K562 (cell line): ENCODE measurements around the gene C17orf75. TPM values are rescaled to one million over a fixed set of nuclear protein-coding genes. Genes with fewer than 3 reads are reported as not detected.

Source experiments
- ATAC-seq: fragments of 200-7000 bp; cut with Tn5 transposase; 3 replicates; pipeline ENCODE4 v1.9.1; 2020; ENCODE audit warnings: moderate library complexity
- BruUV-seq: library from RNA; stranded (reverse); fragments of 400-500 nt; replicated peaks from 2 replicates; lab custom pipeline; 2021; lab: Mats Ljungman, UMichigan
- CTCF ChIA-PET: fragments of 300-600 bp; formaldehyde crosslinking; extraction: SDS; loops from one replicate; lab custom pipeline; 2021; ENCODE audit warnings: low intra/inter-chr PET ratio; lab: Yijun Ruan, JAX
- POLR2A ChIA-PET: fragments of 300-600, 350-650 bp; sonication (Branson Sonifier 250); formaldehyde crosslinking; extraction: SDS; loops from one replicate; lab custom pipeline; 2021; ENCODE audit warnings: antibody characterized with exemption, inconsistent platforms; lab: Yijun Ruan, JAX
- DNase-seq, 4 experiments: peaks; one replicate each; pipeline versions ENCODE4 v3.0.0 to v3.0.0-alpha.2; 2011 to 2018; ENCODE audit warnings: low spot score in 3 of 4, mixed read lengths in 3 of 4; ENCODE audit errors: extremely low read depth in 1 of 4
- FAIRE-seq: peaks from 2 replicates; lab custom pipeline; 2011; peaks lifted over from hg19 to GRCh38; lab: Jason Lieb, UNC
- H2AFZ ChIP-seq: 2 replicates; pipeline ENCODE4 v1.6.0; 2011; ENCODE audit warnings: low read depth, low read length, control low read depth, inconsistent platforms
- H3K27ac ChIP-seq: fragments of 200-600 bp; 3 replicates; pipeline ENCODE4 v1.8.0; 2011; ENCODE audit warnings: low read depth, mild to moderate bottlenecking, control low read depth, inconsistent platforms, low read length, moderate library complexity, mixed read lengths; ENCODE audit errors: extremely low read depth
- H3K27me3 ChIP-seq, 2 experiments: fragments of 300-600 bp in 1 of 2; 2 replicates in 1 of 2; 3 replicates in 1 of 2; pipeline versions ENCODE4 v1.6.0 to v1.8.0; 2011; ENCODE audit warnings: inconsistent platforms in 2 of 2, low read length in 2 of 2, mild to moderate bottlenecking in 1 of 2, mixed read lengths in 1 of 2, moderate library complexity in 1 of 2; ENCODE audit not compliant: control insufficient read depth in 2 of 2, insufficient read depth in 2 of 2
- H3K36me3 ChIP-seq: fragments of 300-600 bp; 3 replicates; pipeline ENCODE4 v1.8.0; 2011; ENCODE audit warnings: mild to moderate bottlenecking, low read length, inconsistent platforms; ENCODE audit not compliant: control insufficient read depth, insufficient read depth
- H3K4me1 ChIP-seq, 2 experiments: fragments of 200-600 bp in 1 of 2; replicated peaks in 1 of 2; 2 replicates in 1 of 2; 3 replicates in 1 of 2; pipeline versions ENCODE4 v1.5.1 to v1.8.0; 2011; ENCODE audit warnings: inconsistent platforms in 2 of 2, low read length in 2 of 2, mild to moderate bottlenecking in 1 of 2, mixed read lengths in 1 of 2, moderate library complexity in 1 of 2; ENCODE audit not compliant: control insufficient read depth in 2 of 2, insufficient read depth in 2 of 2
- H3K4me2 ChIP-seq: 2 replicates; pipeline ENCODE4 v1.6.1; 2011; ENCODE audit warnings: low read length, control low read depth, inconsistent platforms, mixed read lengths; ENCODE audit not compliant: insufficient read depth
- H3K4me3 ChIP-seq: fragments of 200-600 bp; sonication (generic), shearing (Covaris generic); 2 replicates; pipeline ENCODE4 v1.5.1; 2016; ENCODE audit warnings: control low read depth, inconsistent platforms
- H3K79me2 ChIP-seq: fragments of 200-600 bp; 3 replicates; pipeline ENCODE4 v1.8.0; 2011; ENCODE audit warnings: low read length, inconsistent platforms; ENCODE audit not compliant: control insufficient read depth, insufficient read depth
- H3K9ac ChIP-seq, 2 experiments: 2 replicates each; pipeline versions ENCODE4 v1.6.0 to v1.6.1; 2011; ENCODE audit warnings: low read depth in 2 of 2, low read length in 2 of 2, control low read depth in 1 of 2, inconsistent platforms in 1 of 2, mild to moderate bottlenecking in 1 of 2, mixed read lengths in 1 of 2; ENCODE audit not compliant: insufficient read depth in 1 of 2
- H3K9me1 ChIP-seq: one replicate; pipeline ENCODE4 v1.6.0; 2011; ENCODE audit warnings: inconsistent platforms, mild to moderate bottlenecking, low read length, moderate library complexity; ENCODE audit not compliant: control insufficient read depth, insufficient read depth
- H3K9me3 ChIP-seq: replicated peaks from 2 replicates; pipeline ENCODE4 v1.5.1; 2011; ENCODE audit warnings: low read depth, low read length, inconsistent platforms; ENCODE audit not compliant: control insufficient read depth, insufficient read depth
- H4K20me1 ChIP-seq: replicated peaks from 2 replicates; pipeline ENCODE4 v1.6.1; 2011; ENCODE audit warnings: low read length, inconsistent platforms, mixed read lengths; ENCODE audit not compliant: control insufficient read depth, insufficient read depth
- ATF7 ChIP-seq: fragments of 450-650 bp; IDR thresholded peaks from 2 replicates; pipeline ENCODE4 v1.7.1; 2014; ENCODE audit warnings: mild to moderate bottlenecking, moderate library complexity
- BACH1 ChIP-seq: fragments of 200-800 bp; sonication (Bioruptor generic); IDR thresholded peaks from 2 replicates; pipeline ENCODE4 v1.6.1; 2016; ENCODE audit warnings: missing genetic modification characterization, missing compliant biosample characterization
- ETS2 ChIP-seq: IDR thresholded peaks from 2 replicates; pipeline ENCODE4 v1.6.1; 2016; ENCODE audit warnings: borderline replicate concordance, missing genetic modification characterization, mild to moderate bottlenecking, moderate library complexity, missing compliant biosample characterization; ENCODE audit not compliant: poor library complexity, severe bottlenecking
- POLR2AphosphoS5 ChIP-seq: IDR thresholded peaks from 2 replicates; pipeline ENCODE4 v1.6.1; 2011; ENCODE audit warnings: mild to moderate bottlenecking, low read depth, low read length, moderate library complexity; ENCODE audit not compliant: control insufficient read depth, insufficient read depth
- SMAD4 ChIP-seq: fragments of 250-450 bp; sonication (Bioruptor Pico); conservative IDR thresholded peaks from 2 replicates; pipeline ENCODE4 v1.8.0; 2021; ENCODE audit warnings: inconsistent platforms, mild to moderate bottlenecking, moderate library complexity
- ZKSCAN1 ChIP-seq: fragments of 150-350 bp; IDR thresholded peaks from 2 replicates; pipeline ENCODE4 v1.6.1; 2016; ENCODE audit warnings: low read depth, low read length
- WGBS: fragments of 100-300 bp; shearing (Covaris generic); methylation state at CpG from one replicate; pipeline ENCODE4 v1.1.6; 2016; ENCODE audit warnings: low coverage, mixed read lengths; ENCODE audit not compliant: insufficient coverage; ENCODE audit errors: missing lambda C conversion rate; 5-methylcytosine and 5-hydroxymethylcytosine counted together
- in situ Hi-C: fragments of 300-500 bp; cut with MboI; formaldehyde crosslinking; loops from 4 replicates; pipeline ENCODE4 v1.15.0; 2018; ENCODE audit warnings: inconsistent platforms, mixed read lengths
- intact Hi-C: fragments of 100-400 bp; cut with micrococcal nuclease; formaldehyde crosslinking; loops from 2 replicates; pipeline ENCODE4 v1.14.2; 2022
- polyA plus RNA-seq, 8 experiments: library from polyadenylated mRNA; depleted of rRNA in 4 of 8; stranded (reverse) in 5 of 8; unstranded in 3 of 8; fragments of >200 nt; fragmentation: Nextera tagmentation in 2 of 8; fragmentation: Illumina TruSeq in 1 of 8; extraction: Ambion mirVana in 2 of 8; extraction: Trizol in 1 of 8; gene quantifications; 2 replicates each; pipeline versions ENCODE4 v1.2.1 to v1.2.3, GENCODE V29; 2011 to 2014; ENCODE audit warnings: inconsistent platforms in 1 of 8, missing spikeins in 1 of 8
- total RNA-seq, 7 experiments: library from RNA; depleted of rRNA in 6 of 7; stranded (reverse); fragments of >200 nt in 6 of 7; fragmentation: Illumina TruSeq in 2 of 7; extraction: Trizol in 2 of 7; gene quantifications; 2 replicates each; pipeline versions ENCODE4 v1.2.1 to v1.2.3, GENCODE V29; 2011 to 2021; ENCODE audit warnings: low replicate concordance in 1 of 7
- TF ChIP-seq, protein P1 (sequence below): fragments of 450-650 bp; IDR thresholded peaks from 2 replicates; pipeline ENCODE4 v1.7.1; 2018; ENCODE audit warnings: mild to moderate bottlenecking, low read depth; ENCODE audit not compliant: partially characterized antibody

C17orf75 gene
- total and polyA plus RNA-seq, 9 of the 15 experiments (the other 6 are each of a cell fraction or from before 2014, with no cell fraction given) = 15.5 to 55.7 (median 18.5) TPM

DNA sequence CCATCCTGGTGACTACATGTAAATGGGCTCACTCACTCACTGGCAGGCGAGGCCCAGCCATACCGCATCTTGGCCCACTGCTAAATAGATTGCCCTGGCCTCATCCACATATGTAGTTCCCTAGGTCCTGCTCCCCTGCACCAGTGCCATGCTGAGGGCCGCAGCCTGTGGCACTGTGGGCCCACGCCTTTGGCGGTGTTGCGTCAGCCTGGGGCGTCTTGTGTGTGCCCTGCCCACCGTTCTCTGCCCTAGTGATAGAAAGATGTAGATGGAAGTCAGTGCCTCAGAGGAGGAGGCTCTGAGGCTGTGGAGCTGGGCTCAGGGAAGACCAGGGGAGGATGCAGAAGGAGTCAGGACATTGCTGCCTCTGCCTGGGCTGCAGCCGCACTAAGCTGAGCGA, 18.9 kb downstream of the C17orf75 start:
- H3K36me3 ChIP-seq = no peaks in the 10 kb centered on the region
- no peaks in the 10 kb centered on the region for H3K9me1 ChIP-seq
- no peak for DNase-seq
- no peaks in the 10 kb centered on the region for H3K79me2 ChIP-seq
- H3K4me2 ChIP-seq = no peak overlapping the region
- no peaks in the 10 kb centered on the region for H3K9me3 ChIP-seq
- no TSS peak for BruUV-seq
- TF ChIP-seq ATF7 (no peak), BACH1 (tag) (no peak), ETS2 (tag) (no peak), ZKSCAN1 (no peak), SMAD4 (CRISPR knock-in tag) (no peak), POLR2AphosphoS5 (no peak)
- TF ChIP-seq, protein P1, sequence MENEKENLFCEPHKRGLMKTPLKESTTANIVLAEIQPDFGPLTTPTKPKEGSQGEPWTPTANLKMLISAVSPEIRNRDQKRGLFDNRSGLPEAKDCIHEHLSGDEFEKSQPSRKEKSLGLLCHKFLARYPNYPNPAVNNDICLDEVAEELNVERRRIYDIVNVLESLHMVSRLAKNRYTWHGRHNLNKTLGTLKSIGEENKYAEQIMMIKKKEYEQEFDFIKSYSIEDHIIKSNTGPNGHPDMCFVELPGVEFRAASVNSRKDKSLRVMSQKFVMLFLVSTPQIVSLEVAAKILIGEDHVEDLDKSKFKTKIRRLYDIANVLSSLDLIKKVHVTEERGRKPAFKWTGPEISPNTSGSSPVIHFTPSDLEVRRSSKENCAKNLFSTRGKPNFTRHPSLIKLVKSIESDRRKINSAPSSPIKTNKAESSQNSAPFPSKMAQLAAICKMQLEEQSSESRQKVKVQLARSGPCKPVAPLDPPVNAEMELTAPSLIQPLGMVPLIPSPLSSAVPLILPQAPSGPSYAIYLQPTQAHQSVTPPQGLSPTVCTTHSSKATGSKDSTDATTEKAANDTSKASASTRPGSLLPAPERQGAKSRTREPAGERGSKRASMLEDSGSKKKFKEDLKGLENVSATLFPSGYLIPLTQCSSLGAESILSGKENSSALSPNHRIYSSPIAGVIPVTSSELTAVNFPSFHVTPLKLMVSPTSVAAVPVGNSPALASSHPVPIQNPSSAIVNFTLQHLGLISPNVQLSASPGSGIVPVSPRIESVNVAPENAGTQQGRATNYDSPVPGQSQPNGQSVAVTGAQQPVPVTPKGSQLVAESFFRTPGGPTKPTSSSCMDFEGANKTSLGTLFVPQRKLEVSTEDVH = no peak
- TF ChIP-seq, all 486 proteins: peak for 0
- ATAC-seq = no peak
- Histone ChIP-seq H4K20me1 (no peaks in the 10 kb centered on the region), H3K27ac (no peak overlapping the region), H3K27me3 (no peaks in the 10 kb centered on the region), H3K9ac (no peak overlapping the region), H3K4me1 (peaks cover 0 to 4% of the 10 kb centered on the region in 2 experiments; a peak in 2 of 5 replicates), H3K4me3 (no peak overlapping the region), H2AFZ (no peak overlapping the region)
- no peak for FAIRE-seq
- intact Hi-C loops (no loop called here), in situ Hi-C loops (no loop called here)
- POLR2A ChIA-PET = interaction anchor here (0.9 kb wide), 1 partner anchor 9 kb away, joined by 3 read pairs; no protein-coding TSS in a partner anchor
- CTCF ChIA-PET = interaction anchor here (1.1 kb wide), 1 partner anchor 13 kb away, joined by 3 read pairs; no protein-coding TSS in a partner anchor
- WGBS = 85% methylated on average over 10 of the region's 10 CpGs
